ENCODE data around the gene ZNF530. TPM values are rescaled to one million over a fixed set of nuclear protein-coding genes. Genes with fewer than 3 reads are reported as not detected.

ZNF530 gene
- total RNA-seq, 1 donor from 2014 or later = 2.8 TPM

GRCh38 chr19:57572415-57572947 is 27.2 kb upstream of the ZNF530 start:
- Mint-ChIP-seq H3K27ac (ENCODE audit: unreplicated experiment) (no peak overlapping the region), H3K36me3 (ENCODE audit: unreplicated experiment) (peaks cover 63% of the 10 kb centered on the region), H3K4me1 (ENCODE audit: unreplicated experiment) (peaks cover 3% of the 10 kb centered on the region), H3K4me3 (ENCODE audit: unreplicated experiment) (no peak overlapping the region), H3K9me3 (ENCODE audit: unreplicated experiment) (peaks cover 62% of the 10 kb centered on the region), H3K27me3 (ENCODE audit: unreplicated experiment) (no peaks in the 10 kb centered on the region)
- no peak for TF ChIP-seq CTCF (IDR thresholded peaks at IDR 0.05)
- no peak for DNase-seq (ENCODE audit: extremely low spot score, unreplicated experiment)

- H3K36me3 Mint-ChIP-seq (ENCODE audit: unreplicated experiment) = peaks cover 61% of the 10 kb centered on the region
- H3K4me1 Mint-ChIP-seq (ENCODE audit: unreplicated experiment) = peaks cover 13% of the 10 kb centered on the region
- DNase-seq (ENCODE audit: extremely low spot score, unreplicated experiment) = no peak
- no peak overlapping the region for H3K27ac Mint-ChIP-seq (ENCODE audit: unreplicated experiment)
- peaks cover 45% of the 10 kb centered on the region for H3K9me3 Mint-ChIP-seq (ENCODE audit: unreplicated experiment)
- TF ChIP-seq CTCF (IDR thresholded peaks at IDR 0.05) = no peak
- peak overlapping the region; percentile 49 for H3K4me3 Mint-ChIP-seq (ENCODE audit: unreplicated experiment)
- no peaks in the 10 kb centered on the region for H3K27me3 Mint-ChIP-seq (ENCODE audit: unreplicated experiment)
Observed at GRCh38 chr19:57576661-57577060, 23.0 kb upstream of the ZNF530 start.

- no peaks in the 10 kb centered on the region for H3K27me3 Mint-ChIP-seq (ENCODE audit: unreplicated experiment)
- H3K9me3 Mint-ChIP-seq (ENCODE audit: unreplicated experiment) = peaks cover 47% of the 10 kb centered on the region
- peak within 1 kb of the TSS; percentile 90 for H3K27ac Mint-ChIP-seq (ENCODE audit: unreplicated experiment)
- peaks cover 43% of the 10 kb centered on the region for H3K36me3 Mint-ChIP-seq (ENCODE audit: unreplicated experiment)
- H3K4me1 Mint-ChIP-seq (ENCODE audit: unreplicated experiment) = peaks cover 14% of the 10 kb centered on the region
- peak within 1 kb of the TSS; percentile 77 for H3K4me3 Mint-ChIP-seq (ENCODE audit: unreplicated experiment)
- TF ChIP-seq CTCF (IDR thresholded peaks at IDR 0.05) = peak; percentile 38
- DNase-seq (ENCODE audit: extremely low spot score, unreplicated experiment) = peak; percentile 97
Observed at GRCh38 chr19:57578487-57579205, 21.0 kb upstream of the ZNF530 start, which contains the start of gene ZNF416. Gene ZNF416, minus strand, starts transcription at chr19:57578911. Its CDS starts 207 bp downstream, at chr19:57578704.

DNA sequence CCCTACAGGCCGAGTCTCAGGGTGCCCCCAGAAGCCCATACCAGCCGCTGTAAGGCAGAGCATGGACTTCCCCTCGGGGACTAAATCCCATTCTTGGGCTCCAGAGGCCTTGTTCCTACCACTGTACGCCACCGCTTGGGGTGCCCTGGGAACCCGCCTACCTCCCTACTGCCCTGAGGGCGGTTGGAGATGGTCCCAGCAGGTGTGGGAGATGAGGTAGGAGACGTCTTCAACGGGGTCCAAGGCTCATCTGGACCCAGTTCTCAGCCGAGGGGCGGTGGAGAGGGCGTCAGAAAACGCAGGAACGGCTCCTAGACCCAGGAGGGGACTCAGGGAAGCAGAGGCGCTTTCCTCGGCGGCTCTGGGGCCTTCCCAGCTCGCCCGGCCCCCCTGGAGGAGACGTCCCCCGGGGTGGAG is 16.6 kb upstream of the ZNF530 start:
- DNase-seq (ENCODE audit: extremely low spot score, unreplicated experiment) = no peak
- peaks cover 31% of the 10 kb centered on the region for H3K36me3 Mint-ChIP-seq (ENCODE audit: unreplicated experiment)
- peaks cover 14% of the 10 kb centered on the region for H3K4me1 Mint-ChIP-seq (ENCODE audit: unreplicated experiment)
- TF ChIP-seq CTCF (IDR thresholded peaks at IDR 0.05) = no peak
- peak overlapping the region; percentile 85 for H3K4me3 Mint-ChIP-seq (ENCODE audit: unreplicated experiment)
- peaks cover 38% of the 10 kb centered on the region for H3K9me3 Mint-ChIP-seq (ENCODE audit: unreplicated experiment)
- H3K27me3 Mint-ChIP-seq (ENCODE audit: unreplicated experiment) = no peaks in the 10 kb centered on the region
- H3K27ac Mint-ChIP-seq (ENCODE audit: unreplicated experiment) = no peak overlapping the region
